Coronary artery (tissue), 2 donors: ENCODE results near the gene ARNT2.

Experiments
- DNase-seq: peaks from one replicate; pipeline ENCODE4 v3.0.0-alpha.2; 2017; ENCODE audit warnings: low spot score
- H3K27ac ChIP-seq, 2 donors: fragments of 200-600 bp; sonication (generic); one replicate each; pipeline ENCODE4 v1.5.1; 2016 to 2019
- H3K4me3 ChIP-seq: fragments of 200-600 bp; sonication (generic); 2 replicates; pipeline ENCODE4 v1.5.1; 2016; ENCODE audit warnings: mild to moderate bottlenecking, moderate library complexity
- TF ChIP-seq, protein P1 (sequence below): fragments of 200-600 bp; sonication (generic); IDR thresholded peaks from one replicate; pipeline ENCODE4 v1.5.1; 2019; ENCODE audit warnings: antibody characterized with exemption

Gene ARNT2

DNA sequence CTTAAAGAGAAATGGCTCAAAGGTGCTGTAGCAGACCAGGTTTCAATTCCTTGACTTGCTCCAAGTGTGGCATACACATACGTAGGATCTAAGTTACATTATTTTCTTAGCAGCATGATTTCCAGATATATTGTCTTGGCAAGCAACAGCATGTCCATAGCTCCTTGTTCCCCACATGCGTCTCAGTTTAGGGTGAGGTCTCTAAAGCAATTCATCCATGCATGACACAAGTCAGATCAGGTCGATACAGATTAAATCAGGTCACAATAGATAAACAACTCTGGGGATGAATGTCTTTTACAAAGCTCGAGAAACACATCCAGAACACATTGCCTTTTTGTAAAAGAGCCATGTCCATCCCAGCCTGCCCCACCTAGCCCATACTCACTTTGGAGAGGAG, 182.0 kb downstream of the ARNT2 start:
- no peak for DNase-seq
- TF ChIP-seq, protein P1, sequence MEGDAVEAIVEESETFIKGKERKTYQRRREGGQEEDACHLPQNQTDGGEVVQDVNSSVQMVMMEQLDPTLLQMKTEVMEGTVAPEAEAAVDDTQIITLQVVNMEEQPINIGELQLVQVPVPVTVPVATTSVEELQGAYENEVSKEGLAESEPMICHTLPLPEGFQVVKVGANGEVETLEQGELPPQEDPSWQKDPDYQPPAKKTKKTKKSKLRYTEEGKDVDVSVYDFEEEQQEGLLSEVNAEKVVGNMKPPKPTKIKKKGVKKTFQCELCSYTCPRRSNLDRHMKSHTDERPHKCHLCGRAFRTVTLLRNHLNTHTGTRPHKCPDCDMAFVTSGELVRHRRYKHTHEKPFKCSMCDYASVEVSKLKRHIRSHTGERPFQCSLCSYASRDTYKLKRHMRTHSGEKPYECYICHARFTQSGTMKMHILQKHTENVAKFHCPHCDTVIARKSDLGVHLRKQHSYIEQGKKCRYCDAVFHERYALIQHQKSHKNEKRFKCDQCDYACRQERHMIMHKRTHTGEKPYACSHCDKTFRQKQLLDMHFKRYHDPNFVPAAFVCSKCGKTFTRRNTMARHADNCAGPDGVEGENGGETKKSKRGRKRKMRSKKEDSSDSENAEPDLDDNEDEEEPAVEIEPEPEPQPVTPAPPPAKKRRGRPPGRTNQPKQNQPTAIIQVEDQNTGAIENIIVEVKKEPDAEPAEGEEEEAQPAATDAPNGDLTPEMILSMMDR: no peak
- Histone ChIP-seq H3K27ac (no peak overlapping the region), H3K4me3 (no peak overlapping the region)

DNA sequence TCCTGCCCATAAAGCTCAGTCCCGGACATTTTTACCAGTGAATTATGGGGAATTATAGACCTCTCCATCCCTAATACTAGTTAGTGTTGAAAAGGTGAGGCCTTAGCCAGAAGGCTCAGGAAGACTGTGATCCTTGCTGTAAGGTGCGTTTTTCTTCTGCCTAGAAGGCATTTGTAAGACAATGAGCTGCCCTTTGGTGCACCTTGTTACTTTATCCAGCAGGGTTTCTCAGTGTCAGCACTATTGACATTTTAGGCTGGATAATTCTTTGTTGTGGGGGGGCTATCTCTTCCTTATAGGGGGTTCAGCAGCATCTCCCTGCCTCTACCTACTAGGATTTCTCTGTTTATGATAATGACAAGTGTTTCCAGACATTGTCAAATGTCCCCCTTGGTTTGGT, 182.8 kb downstream of the ARNT2 start:
- Histone ChIP-seq H3K27ac (no peak overlapping the region), H3K4me3 (no peak overlapping the region)
- no peak for DNase-seq
- TF ChIP-seq, protein P1: no peak

DNA sequence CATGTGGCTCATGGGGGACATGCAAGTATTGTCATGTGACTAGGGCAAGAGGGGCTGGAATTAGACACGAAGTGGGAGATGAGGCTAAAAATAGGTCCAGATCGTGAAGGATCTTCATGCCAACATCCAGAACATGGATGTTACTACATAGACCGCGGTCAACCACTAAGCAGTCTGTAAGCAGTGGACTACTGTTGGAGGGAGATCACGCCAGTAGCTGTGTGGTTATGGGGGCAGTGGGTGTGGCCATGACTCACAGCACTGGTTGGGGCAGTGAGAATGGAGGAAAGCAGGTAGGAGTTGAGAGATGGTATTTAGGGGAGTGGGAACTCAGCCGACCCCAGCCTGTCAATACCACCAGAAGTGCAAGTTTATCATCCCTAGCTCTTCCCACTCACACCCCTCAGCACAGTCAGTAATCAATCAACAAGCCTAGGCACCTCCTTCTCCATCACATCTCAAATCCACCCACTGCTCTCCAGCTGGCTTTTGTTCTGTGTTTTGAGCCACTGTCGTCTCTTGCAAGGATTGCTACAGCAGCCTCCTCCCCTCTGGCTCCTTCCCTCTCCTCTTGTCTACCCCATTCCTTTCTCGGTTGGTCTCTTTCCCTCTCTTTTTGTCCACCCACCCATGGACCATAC, 183.8 kb downstream of the ARNT2 start:
- TF ChIP-seq, protein P1: no peak
- no peak for DNase-seq
- H3K27ac ChIP-seq: no peak overlapping the region
- no peak overlapping the region for H3K4me3 ChIP-seq

DNA sequence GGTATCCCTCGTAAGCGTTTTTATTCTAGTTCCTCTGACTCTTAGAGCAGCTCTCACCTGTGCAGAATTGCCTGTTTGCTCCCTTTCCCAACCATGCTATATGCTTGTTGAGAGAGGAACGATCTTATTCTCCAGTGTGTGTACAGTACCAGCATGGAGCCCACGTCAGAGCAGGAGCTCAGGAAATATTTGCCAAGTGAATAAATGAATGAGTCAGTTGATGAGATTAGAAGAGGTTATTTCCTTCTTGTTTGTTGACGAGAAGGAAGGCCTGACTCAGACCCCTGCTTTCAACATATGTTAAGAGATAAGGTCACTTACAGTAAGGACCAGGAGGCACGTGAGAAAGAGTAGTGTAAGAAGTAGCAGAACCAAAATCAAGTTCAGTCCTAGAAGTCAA, 184.6 kb downstream of the ARNT2 start:
- Histone ChIP-seq H3K4me3 (no peak overlapping the region), H3K27ac (no peak overlapping the region)
- TF ChIP-seq, protein P1: no peak
- no peak for DNase-seq

DNA sequence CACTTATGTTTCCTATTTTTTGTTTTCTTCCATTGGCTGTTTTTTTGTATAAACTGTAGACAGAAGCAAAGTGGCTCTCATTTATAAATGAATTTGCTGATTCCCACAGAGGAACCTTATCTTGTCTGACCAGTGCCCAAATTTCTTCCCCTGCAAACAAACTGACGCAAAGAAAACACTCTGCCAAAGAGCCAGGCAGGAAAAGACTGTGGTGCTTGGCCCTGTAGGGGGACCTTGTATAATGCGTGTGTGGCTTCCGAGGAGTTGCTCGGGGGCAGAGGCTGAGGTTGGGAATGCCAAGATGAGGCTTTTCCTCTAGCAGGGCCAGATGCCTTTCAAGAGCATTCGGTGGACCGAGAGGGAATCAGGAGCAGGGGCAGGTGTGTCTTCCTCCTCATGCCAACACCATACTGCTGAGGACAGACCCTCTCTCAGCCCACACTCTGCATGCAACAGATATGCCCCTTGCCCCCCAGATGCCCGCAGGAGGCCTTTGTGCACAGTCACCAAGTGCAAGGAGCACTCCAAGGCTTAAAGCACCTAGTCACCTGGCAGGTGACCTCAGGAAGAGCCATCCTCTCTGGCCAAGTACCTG, 186.7 kb downstream of the ARNT2 start:
- no peak overlapping the region for H3K27ac ChIP-seq
- no peak overlapping the region for H3K4me3 ChIP-seq
- TF ChIP-seq, protein P1: no peak
- no peak for DNase-seq

DNA sequence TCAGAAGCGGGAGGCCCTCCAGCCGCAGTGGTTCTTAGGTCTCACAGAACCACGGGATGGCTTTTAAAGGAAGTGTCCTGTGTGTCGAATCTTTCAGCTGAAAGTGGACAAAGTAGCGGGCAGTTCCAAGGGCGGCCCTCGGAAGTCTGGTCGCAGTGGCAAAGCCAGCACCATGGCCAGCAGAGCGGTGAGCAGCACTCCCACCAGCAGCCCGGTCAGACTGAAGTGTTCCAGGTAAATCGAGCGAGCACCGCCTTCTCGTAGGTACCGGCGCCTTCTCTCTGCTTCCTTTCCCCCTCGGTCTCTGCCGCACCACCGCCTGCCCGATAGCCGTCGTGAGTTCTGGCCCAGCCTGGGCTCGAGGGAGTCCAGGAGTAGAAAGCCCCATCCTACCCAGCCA, 187.3 kb downstream of the ARNT2 start:
- no peak overlapping the region for H3K27ac ChIP-seq
- no peak for DNase-seq
- TF ChIP-seq, protein P1: no peak

More for the DNA sequence above, 187.3 kb downstream of the ARNT2 start:
- no peak overlapping the region for H3K4me3 ChIP-seq
